Left lung (tissue), 10 donors: ENCODE results near the gene STAT5B. TPM values are rescaled to one million over a fixed set of nuclear protein-coding genes. Genes with fewer than 3 reads are reported as not detected.

Source experiments
- ATAC-seq: fragments of 200-7000 bp; cut with Tn5 transposase; one replicate; pipeline ENCODE4 v1.9.1; 2020; ENCODE audit warnings: moderate library complexity
- DNase-seq, 4 donors: peaks; one replicate each; pipeline ENCODE4 v3.0.0-alpha.2; 2013 to 2020
- H3K27ac ChIP-seq, 2 donors: fragments of 200-600 bp; sonication (generic) in 1 of 2; one replicate each; pipeline versions ENCODE4 v1.5.0 to v1.8.0; 2020 to 2021
- H3K27me3 ChIP-seq, 2 donors: fragments of 200-600 bp; sonication (generic) in 1 of 2; one replicate each; pipeline versions ENCODE4 v1.5.0 to v1.8.0; 2020 to 2021
- H3K36me3 ChIP-seq, 2 donors: fragments of 200-600 bp; sonication (generic) in 1 of 2; one replicate each; pipeline versions ENCODE4 v1.5.0 to v1.8.0; 2020 to 2021
- H3K4me1 ChIP-seq, 2 donors: fragments of 200-600 bp; one replicate each; pipeline ENCODE4 v1.8.0; 2021
- H3K4me3 ChIP-seq, 2 donors: fragments of 200-600 bp; sonication (generic) in 1 of 2; one replicate each; pipeline versions ENCODE4 v1.5.0 to v1.8.0; 2020 to 2021; ENCODE audit warnings: mild to moderate bottlenecking in 1 of 2
- H3K9me3 ChIP-seq, 2 donors: fragments of 200-600 bp; sonication (generic) in 1 of 2; one replicate each; pipeline versions ENCODE4 v1.5.0 to v1.8.0; 2020 to 2021
- CTCF ChIP-seq, 2 donors: fragments of 200-600 bp; sonication (generic) in 1 of 2; IDR thresholded peaks; one replicate each; pipeline versions ENCODE4 v1.5.0 to v1.8.0; 2021; ENCODE audit warnings: antibody characterized with exemption in 2 of 2
- intact Hi-C, 2 donors: fragments of 100-400 bp; cut with DNase I; formaldehyde crosslinking; loops; one replicate each; pipeline versions ENCODE4 v1.11.2 to v1.14.2; 2022
- polyA plus RNA-seq, 6 donors: library from polyadenylated mRNA; unstranded; fragments of 120-200 nt; gene quantifications; one replicate each; pipeline ENCODE4 v1.2.1, GENCODE V29; 2013; ENCODE audit not compliant: insufficient read length in 6 of 6
- total RNA-seq, 2 donors: library from RNA; stranded (reverse); fragmentation: NEBNext Ultra II Directional; extraction: Animal tissue kit (Norgen Biotek cat#: 25700); gene quantifications; one replicate each; pipeline ENCODE4 v1.2.1, GENCODE V29; 2021
- donor health status: DM: no; HTN: yes; CAD: no.
- donor health status: DM: no; HTN: no; CAD: no.

STAT5B gene
- total and polyA plus RNA-seq, 8 donors, result 41.5 to 70.9 (median 57.4) TPM

DNA sequence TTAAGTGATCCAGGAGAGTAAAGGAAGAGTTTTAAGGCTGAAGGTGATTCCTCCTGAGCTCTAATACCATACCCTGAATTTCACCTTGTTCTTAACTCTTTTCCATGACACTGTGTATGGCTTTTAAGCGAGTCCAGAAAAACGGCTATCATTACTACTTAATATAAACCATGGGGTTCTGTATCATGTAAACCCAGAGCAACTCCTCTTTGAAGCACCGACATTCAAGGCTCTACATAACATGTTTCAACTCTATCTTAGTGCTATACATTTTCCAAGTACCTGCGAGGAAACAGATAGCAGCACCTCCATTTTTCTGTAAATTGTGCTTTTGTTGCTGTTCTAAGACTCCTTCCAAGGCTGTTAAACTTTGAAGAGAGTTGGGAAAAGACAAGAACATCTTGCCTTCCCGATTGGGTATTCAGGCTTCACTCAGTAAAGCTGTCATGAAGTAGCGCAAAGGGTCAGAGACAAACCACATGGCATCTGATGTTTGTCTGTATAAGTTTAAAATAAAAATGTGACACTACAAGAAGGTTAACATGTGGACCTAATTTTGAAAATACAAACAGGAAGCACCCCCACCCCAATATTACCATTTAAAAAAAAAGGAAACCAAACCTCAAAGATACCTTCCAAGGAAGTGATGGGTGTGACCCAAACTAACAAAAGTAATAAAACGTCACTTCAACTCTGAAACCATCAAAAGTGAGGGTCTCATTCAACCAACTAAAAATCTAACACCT is 3.9 kb downstream of the STAT5B start:
- peak overlapping the region in 1 of 2 donors; percentile 93 for H3K27ac ChIP-seq
- DNase-seq, result no peak
- intact Hi-C loops, result no loop called here

DNA sequence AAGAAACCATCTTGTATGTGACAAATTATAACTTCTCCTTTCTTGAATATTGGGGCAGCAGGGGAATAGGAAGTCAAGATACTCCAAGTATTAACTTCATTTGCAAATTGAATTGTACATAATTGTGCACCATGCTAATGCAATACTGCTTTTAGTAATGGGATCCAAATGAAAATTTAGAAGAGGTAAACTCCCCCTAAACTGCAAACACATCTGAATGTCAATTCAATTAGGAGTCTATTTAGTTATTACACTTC is 4.5 kb downstream of the STAT5B start:
- intact Hi-C loops, result no loop called here
- peaks cover 3 to 70% of the 10 kb centered on the region in 2 donors for H3K4me1 ChIP-seq
- no peak for ATAC-seq
- TF ChIP-seq CTCF (IDR thresholded peaks at IDR 0.05), result no peak
- no peak for DNase-seq
- H3K27me3 ChIP-seq, result no peaks in the 10 kb centered on the region
- no peak overlapping the region for H3K4me3 ChIP-seq
- no peaks in the 10 kb centered on the region for H3K36me3 ChIP-seq
- no peaks in the 10 kb centered on the region for H3K9me3 ChIP-seq
- peak overlapping the region in 1 of 2 donors; percentile 93 for H3K27ac ChIP-seq

More for the DNA sequence above, 3.9 kb downstream of the STAT5B start:
- peaks cover 3 to 70% of the 10 kb centered on the region in 2 donors for H3K4me1 ChIP-seq
- H3K4me3 ChIP-seq, result no peak overlapping the region
- no peak for ATAC-seq
- no peaks in the 10 kb centered on the region for H3K27me3 ChIP-seq
- no peak for TF ChIP-seq CTCF (IDR thresholded peaks at IDR 0.05)
- no peaks in the 10 kb centered on the region for H3K36me3 ChIP-seq
- H3K9me3 ChIP-seq, result no peaks in the 10 kb centered on the region

DNA sequence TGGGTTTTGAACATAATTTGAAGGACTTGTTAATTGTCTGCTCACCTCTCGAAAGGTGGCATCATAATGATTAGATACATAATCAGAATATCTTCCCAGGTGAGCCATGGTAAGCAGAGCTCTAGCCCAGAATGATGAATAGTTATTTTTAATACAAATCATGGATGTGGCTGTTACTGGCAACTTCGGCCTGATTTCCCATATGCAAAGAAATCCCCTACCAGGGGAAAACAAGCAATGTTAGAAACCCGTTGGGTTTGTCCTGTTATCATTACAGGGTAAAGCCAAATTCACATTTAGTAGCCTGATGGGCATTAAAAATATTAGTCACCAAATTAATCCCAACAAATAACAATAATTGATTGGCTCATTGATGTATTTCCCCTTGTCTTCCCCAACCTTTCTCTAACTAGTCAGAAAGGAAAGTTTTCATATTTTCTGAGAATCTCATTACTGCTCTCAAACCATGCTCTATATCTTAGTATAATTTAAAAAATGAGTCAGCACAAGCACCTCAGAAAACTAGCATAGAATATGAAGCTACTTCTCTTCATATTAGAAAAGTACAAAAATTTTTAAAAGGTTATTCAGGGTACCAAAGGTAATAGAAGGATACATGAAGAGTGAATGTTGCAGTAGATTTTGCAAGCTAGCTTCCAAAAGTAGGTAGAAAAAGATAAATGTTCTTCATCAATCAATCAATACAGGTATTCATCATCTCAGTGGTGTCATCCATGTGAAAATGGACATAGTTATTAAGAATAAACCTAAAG is 5.0 kb downstream of the STAT5B start:
- Histone ChIP-seq H3K9me3 (no peaks in the 10 kb centered on the region), H3K27me3 (no peaks in the 10 kb centered on the region), H3K27ac (peak overlapping the region in 1 of 2 donors; percentile 93), H3K36me3 (no peaks in the 10 kb centered on the region), H3K4me3 (no peak overlapping the region), H3K4me1 (peaks cover 3 to 71% of the 10 kb centered on the region in 2 donors)
- no peak for TF ChIP-seq CTCF (IDR thresholded peaks at IDR 0.05)
- DNase-seq, result no peak
- ATAC-seq, result no peak
- intact Hi-C loops, result no loop called here

DNA sequence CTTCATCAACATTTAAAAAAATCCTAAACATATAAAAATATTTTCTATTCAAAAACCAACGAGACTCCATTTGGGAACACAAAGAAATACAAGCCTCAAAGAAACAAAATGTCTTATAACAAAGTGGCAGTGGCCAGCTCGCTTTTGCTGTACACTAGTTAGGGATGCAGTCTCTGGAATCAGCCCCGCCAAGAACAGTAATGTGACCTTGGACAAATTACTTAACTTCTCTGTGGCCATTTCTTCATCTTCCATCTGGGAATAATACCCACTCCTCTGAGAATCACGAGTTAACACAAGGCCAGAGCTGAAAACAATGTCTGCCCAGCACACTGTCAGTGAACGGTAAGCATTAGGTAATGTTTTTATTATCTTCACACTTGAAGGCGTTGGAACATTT is 5.6 kb downstream of the STAT5B start:
- DNase-seq, result no peak
- intact Hi-C loops, result no loop called here
- H3K4me1 ChIP-seq, result peaks cover 3 to 71% of the 10 kb centered on the region in 2 donors
- TF ChIP-seq CTCF (IDR thresholded peaks at IDR 0.05), result no peak
- ATAC-seq, result no peak
- no peak overlapping the region for H3K27ac ChIP-seq
- H3K27me3 ChIP-seq, result no peaks in the 10 kb centered on the region
- no peaks in the 10 kb centered on the region for H3K9me3 ChIP-seq
- H3K36me3 ChIP-seq, result no peaks in the 10 kb centered on the region
- no peak overlapping the region for H3K4me3 ChIP-seq

GRCh38 chr17:42270170-42270535 is 6.0 kb downstream of the STAT5B start:
- Histone ChIP-seq H3K4me1 (peaks cover 3 to 68% of the 10 kb centered on the region in 2 donors), H3K4me3 (no peak overlapping the region), H3K27me3 (no peaks in the 10 kb centered on the region), H3K9me3 (no peaks in the 10 kb centered on the region), H3K36me3 (no peaks in the 10 kb centered on the region), H3K27ac (no peak overlapping the region)
- no peak for TF ChIP-seq CTCF (IDR thresholded peaks at IDR 0.05)
- ATAC-seq, result no peak
- intact Hi-C loops, result no loop called here
- no peak for DNase-seq
